ENCODE data around the gene MYH11.

MYH11 gene

DNA sequence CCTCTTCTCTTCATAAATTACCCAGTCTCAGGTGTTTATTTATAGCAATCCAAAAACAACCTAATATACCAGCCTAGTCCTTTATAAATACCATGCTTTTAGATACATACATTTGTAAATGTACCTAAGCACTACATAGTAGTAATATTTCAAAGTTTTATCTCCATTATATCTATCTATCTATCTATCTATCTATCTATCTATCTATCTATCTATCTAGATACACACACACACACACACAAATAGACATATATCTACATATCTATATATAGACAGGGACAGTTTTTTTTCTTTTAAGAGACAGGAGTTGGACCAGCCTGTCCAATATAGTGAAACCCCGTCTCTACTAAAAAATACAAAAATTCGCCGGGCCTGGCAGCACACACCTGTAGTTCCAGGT is 25.7 kb upstream of the MYH11 start:
- H3K27me3 ChIP-seq (replicated peaks) = no peaks in the 10 kb centered on the region
- H3K36me3 ChIP-seq (replicated peaks) = peaks cover 7% of the 10 kb centered on the region
- in situ Hi-C loops (cut with HindIII; ENCODE audit: low pct_ligation_motif_present, low sequenced_read_pairs) = no loop called here
- no peak for DNase-seq
- no peak overlapping the region for H3K4me3 ChIP-seq (ENCODE audit: low read depth, low read length)
- no peak overlapping the region for H3K27ac ChIP-seq
- TF ChIP-seq, protein P1, sequence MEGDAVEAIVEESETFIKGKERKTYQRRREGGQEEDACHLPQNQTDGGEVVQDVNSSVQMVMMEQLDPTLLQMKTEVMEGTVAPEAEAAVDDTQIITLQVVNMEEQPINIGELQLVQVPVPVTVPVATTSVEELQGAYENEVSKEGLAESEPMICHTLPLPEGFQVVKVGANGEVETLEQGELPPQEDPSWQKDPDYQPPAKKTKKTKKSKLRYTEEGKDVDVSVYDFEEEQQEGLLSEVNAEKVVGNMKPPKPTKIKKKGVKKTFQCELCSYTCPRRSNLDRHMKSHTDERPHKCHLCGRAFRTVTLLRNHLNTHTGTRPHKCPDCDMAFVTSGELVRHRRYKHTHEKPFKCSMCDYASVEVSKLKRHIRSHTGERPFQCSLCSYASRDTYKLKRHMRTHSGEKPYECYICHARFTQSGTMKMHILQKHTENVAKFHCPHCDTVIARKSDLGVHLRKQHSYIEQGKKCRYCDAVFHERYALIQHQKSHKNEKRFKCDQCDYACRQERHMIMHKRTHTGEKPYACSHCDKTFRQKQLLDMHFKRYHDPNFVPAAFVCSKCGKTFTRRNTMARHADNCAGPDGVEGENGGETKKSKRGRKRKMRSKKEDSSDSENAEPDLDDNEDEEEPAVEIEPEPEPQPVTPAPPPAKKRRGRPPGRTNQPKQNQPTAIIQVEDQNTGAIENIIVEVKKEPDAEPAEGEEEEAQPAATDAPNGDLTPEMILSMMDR (IDR thresholded peaks at IDR 0.05; ENCODE audit: low read depth, low read length, missing control alignments) = no peak

DNA sequence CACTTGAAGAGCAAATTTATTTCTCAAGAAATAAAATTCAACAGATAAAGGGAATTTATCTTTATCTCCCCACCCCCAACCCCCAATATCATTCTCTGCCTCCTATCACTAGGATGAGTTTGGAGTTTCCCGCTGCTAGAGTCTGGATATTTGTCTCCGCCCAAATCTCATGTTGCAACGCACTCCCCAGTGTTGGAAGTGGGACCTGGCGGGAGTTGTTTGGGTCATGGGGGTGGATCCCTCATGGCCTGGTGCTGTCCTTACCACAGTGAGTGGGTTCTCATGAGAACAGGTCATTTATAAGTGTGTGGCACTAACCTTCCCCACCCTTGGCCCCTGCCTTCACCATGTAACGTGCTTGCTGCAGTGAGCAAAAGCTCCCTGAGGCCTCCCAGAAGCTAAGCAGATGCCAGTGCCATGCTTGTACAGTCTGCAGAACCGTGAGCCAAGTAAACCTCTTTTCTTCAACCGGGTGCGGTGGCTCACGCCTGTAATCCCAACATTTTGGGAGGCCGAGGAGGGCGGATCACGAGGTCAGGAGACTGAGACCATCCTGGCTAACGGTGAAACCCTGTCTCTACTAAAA is 25.1 kb upstream of the MYH11 start:
- H3K36me3 ChIP-seq (replicated peaks) = peaks cover 7% of the 10 kb centered on the region
- no peak overlapping the region for H3K27ac ChIP-seq
- in situ Hi-C loops (cut with HindIII; ENCODE audit: low pct_ligation_motif_present, low sequenced_read_pairs) = no loop called here
- TF ChIP-seq, protein P1 (IDR thresholded peaks at IDR 0.05; ENCODE audit: low read depth, low read length, missing control alignments) = no peak
- H3K4me3 ChIP-seq (ENCODE audit: low read depth, low read length) = no peak overlapping the region
- no peaks in the 10 kb centered on the region for H3K27me3 ChIP-seq (replicated peaks)
- DNase-seq = no peak

DNA sequence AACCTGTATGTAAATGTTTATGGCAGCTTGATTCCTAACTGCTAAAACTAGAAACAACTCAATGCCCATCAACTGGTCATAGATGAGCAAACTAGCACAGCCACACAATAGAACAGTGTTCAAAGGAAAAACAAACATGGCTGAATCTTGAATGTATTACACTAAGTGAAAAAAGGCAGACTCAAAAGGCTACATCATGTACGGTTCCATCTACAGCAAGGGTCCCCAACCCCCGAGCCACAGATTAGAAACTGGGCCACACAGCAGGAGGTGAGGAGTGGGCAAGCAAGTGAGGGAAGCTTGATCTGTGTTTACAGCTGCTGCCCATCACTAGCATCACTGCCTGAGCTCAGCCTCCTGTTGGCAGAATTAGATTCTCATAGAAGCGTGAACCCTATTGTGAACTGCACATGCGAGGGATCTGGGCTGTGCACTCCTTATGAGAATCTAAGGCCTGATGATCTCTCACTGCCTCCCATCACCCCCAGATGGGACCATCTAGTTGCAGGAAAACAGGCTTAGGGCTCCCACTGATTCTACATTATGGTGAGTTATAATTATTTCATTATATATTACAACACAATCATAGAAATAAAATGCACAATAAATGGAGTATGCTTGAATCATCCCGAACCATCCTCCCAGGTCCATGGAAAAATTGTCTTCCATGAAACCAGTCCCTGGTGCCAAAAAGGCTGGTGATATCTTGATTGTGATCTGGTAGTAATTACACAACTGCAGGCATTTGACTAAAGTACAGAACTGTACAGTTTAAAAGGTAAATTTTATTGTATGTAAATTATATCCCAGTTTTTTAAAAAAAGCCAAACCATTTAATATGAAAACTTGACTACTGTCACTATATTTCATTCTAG is 23.8 kb upstream of the MYH11 start:
- in situ Hi-C loops (cut with HindIII; ENCODE audit: low pct_ligation_motif_present, low sequenced_read_pairs) = no loop called here
- TF ChIP-seq, protein P1 (IDR thresholded peaks at IDR 0.05; ENCODE audit: low read depth, low read length, missing control alignments) = no peak
- no peaks in the 10 kb centered on the region for H3K27me3 ChIP-seq (replicated peaks)
- no peak for DNase-seq
- no peak overlapping the region for H3K27ac ChIP-seq
- no peak overlapping the region for H3K4me3 ChIP-seq (ENCODE audit: low read depth, low read length)
- peaks cover 7% of the 10 kb centered on the region for H3K36me3 ChIP-seq (replicated peaks)

DNA sequence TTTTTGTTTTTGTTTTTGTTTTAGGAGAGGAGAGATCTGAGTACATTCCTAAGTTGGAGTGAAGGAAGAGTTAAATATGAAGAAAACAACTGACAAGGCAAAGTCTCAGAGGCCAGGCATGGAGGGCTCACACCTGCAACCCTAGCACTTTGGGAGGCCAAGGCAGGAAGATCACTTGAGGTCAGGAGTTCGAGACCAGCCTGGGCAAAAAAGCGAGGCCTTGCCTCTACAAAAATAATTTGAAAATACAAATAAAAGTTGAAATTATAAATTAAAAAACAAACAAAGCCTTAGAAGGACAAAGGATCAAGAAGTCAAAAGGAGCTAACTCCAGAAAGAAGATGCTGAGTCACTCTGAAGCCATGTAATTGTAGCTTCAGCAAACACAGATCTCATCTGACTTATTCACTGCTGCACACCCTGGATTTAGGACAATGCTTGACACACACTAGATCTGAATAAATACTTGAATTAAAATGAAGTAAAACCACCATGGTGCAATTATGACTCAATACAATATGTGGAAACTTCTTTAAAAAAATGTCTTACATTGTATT is 22.5 kb upstream of the MYH11 start:
- Histone ChIP-seq H3K4me3 (ENCODE audit: low read depth, low read length) (no peak overlapping the region), H3K27me3 (replicated peaks) (no peaks in the 10 kb centered on the region), H3K36me3 (replicated peaks) (peaks cover 7% of the 10 kb centered on the region), H3K27ac (peak overlapping the region; percentile 31)
- peak; percentile 66 for DNase-seq
- in situ Hi-C loops (cut with HindIII; ENCODE audit: low pct_ligation_motif_present, low sequenced_read_pairs) = no loop called here
- TF ChIP-seq, protein P1 (IDR thresholded peaks at IDR 0.05; ENCODE audit: low read depth, low read length, missing control alignments) = no peak

DNA sequence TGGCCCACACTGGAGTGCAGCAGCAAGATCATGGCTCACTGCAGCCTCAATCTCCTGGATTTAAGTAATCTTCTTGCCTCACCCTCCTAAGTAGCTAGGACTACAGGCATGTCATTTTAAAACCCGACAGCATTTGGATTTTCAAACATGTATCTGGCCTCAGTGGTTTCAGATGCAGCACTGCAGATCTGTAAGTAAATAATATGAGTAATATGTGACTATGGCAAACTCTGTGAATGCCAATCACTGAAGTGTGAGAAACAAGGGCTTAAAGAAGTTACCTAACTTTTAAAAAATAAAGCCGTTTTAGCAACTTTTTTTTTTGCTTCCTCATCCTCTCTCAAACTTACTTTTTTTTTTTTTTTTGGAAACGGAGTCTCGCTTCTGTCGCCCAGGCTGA is 19.7 kb upstream of the MYH11 start:
- no peak overlapping the region for H3K4me3 ChIP-seq (ENCODE audit: low read depth, low read length)
- H3K36me3 ChIP-seq (replicated peaks) = peaks cover 2% of the 10 kb centered on the region
- in situ Hi-C loops (cut with HindIII; ENCODE audit: low pct_ligation_motif_present, low sequenced_read_pairs) = no loop called here

More for the DNA sequence above, 19.7 kb upstream of the MYH11 start:
- H3K27me3 ChIP-seq (replicated peaks) = no peaks in the 10 kb centered on the region
- no peak for DNase-seq
- H3K27ac ChIP-seq = no peak overlapping the region
- TF ChIP-seq, protein P1 (IDR thresholded peaks at IDR 0.05; ENCODE audit: low read depth, low read length, missing control alignments) = no peak
